Measurements from ENCODE around the gene CCR7. TPM values are rescaled to one million over a fixed set of nuclear protein-coding genes. Genes with fewer than 3 reads are reported as not detected.

CCR7 gene
- total RNA-seq, 6 experiments from 2014 or later, result not detected

GRCh38 chr17:40556884-40557414 is 8.3 kb downstream of the CCR7 start:
- Mint-ChIP-seq H3K27me3 (ENCODE audit: insufficient read depth) (peaks cover 13% of the 10 kb centered on the region), H3K27ac (no peak overlapping the region), H3K4me3 (no peak overlapping the region), H3K9me3 (no peaks in the 10 kb centered on the region), H3K36me3 (ENCODE audit: low read depth) (peaks cover 8% of the 10 kb centered on the region; the same call in 1 of the 2 replicates), H3K4me1 (ENCODE audit: low read depth) (peaks cover 60% of the 10 kb centered on the region)
- TF ChIP-seq CTCF (IDR thresholded peaks at IDR 0.05), result no peak
- DNase-seq, result no peak

GRCh38 chr17:40556198-40556661 is 9.0 kb downstream of the CCR7 start:
- Mint-ChIP-seq H3K36me3 (ENCODE audit: low read depth) (peaks cover 8% of the 10 kb centered on the region; the same call in 1 of the 2 replicates), H3K4me1 (ENCODE audit: low read depth) (peaks cover 67% of the 10 kb centered on the region), H3K27ac (no peak overlapping the region), H3K4me3 (no peak overlapping the region; the same call in 1 of the 2 replicates), H3K27me3 (ENCODE audit: insufficient read depth) (peaks cover 11% of the 10 kb centered on the region), H3K9me3 (no peaks in the 10 kb centered on the region)
- DNase-seq, result no peak
- no peak for TF ChIP-seq CTCF (IDR thresholded peaks at IDR 0.05)

GRCh38 chr17:40555296-40556190 is 9.7 kb downstream of the CCR7 start:
- DNase-seq, result no peak
- H3K36me3 Mint-ChIP-seq (ENCODE audit: low read depth), result peaks cover 8% of the 10 kb centered on the region; the same call in 1 of the 2 replicates

GRCh38 chr17:40554646-40555295 is 10.5 kb downstream of the CCR7 start:
- Mint-ChIP-seq H3K4me1 (ENCODE audit: low read depth) (peaks cover 67% of the 10 kb centered on the region), H3K9me3 (no peaks in the 10 kb centered on the region), H3K27ac (peak overlapping the region; percentile 100), H3K4me3 (peak overlapping the region; percentile 49; the same call in 1 of the 2 replicates), H3K27me3 (ENCODE audit: insufficient read depth) (peaks cover 9% of the 10 kb centered on the region), H3K36me3 (ENCODE audit: low read depth) (peaks cover 8% of the 10 kb centered on the region; the same call in 1 of the 2 replicates)
- no peak for DNase-seq
- TF ChIP-seq CTCF (IDR thresholded peaks at IDR 0.05), result peak; percentile 39

More at GRCh38 chr17:40555296-40556190, 9.7 kb downstream of the CCR7 start:
- Mint-ChIP-seq H3K27ac (no peak overlapping the region), H3K4me1 (ENCODE audit: low read depth) (peaks cover 67% of the 10 kb centered on the region), H3K27me3 (ENCODE audit: insufficient read depth) (peaks cover 9% of the 10 kb centered on the region), H3K9me3 (no peaks in the 10 kb centered on the region), H3K4me3 (no peak overlapping the region)
- TF ChIP-seq CTCF (IDR thresholded peaks at IDR 0.05), result no peak

GRCh38 chr17:40553694-40554534 is 11.4 kb downstream of the CCR7 start:
- H3K4me1 Mint-ChIP-seq (ENCODE audit: low read depth), result peaks cover 71% of the 10 kb centered on the region
- peaks cover 9% of the 10 kb centered on the region for H3K27me3 Mint-ChIP-seq (ENCODE audit: insufficient read depth)
- H3K36me3 Mint-ChIP-seq (ENCODE audit: low read depth), result peaks cover 8% of the 10 kb centered on the region; the same call in 1 of the 2 replicates
- peak overlapping the region; percentile 100 for H3K27ac Mint-ChIP-seq
- H3K4me3 Mint-ChIP-seq, result peak overlapping the region; percentile 49; the same call in 1 of the 2 replicates
- peak; percentile 24 for DNase-seq
- no peak for TF ChIP-seq CTCF (IDR thresholded peaks at IDR 0.05)
- no peaks in the 10 kb centered on the region for H3K9me3 Mint-ChIP-seq

Measured in HFFc6 (cell line).